AML-193 (cell line): ENCODE measurements around the gene CHST5.
"Not testable (repeated sequence)": the region's sequence is repeated elsewhere in the genome, so short reads cannot be mapped to it uniquely, and the experiment has no call there.

Experiments used
- DNase-seq, 2 experiments: peaks; one replicate each; lab custom pipeline; 2025; lab: John Stamatoyannopoulos, UW

CHST5 gene

GRCh38 chr16:75506107-75506506 is 29.8 kb downstream of the CHST5 start:
- DNase-seq = no peak

- DNase-seq = no peak
Observed at GRCh38 chr16:75503801-75504200, 32.1 kb downstream of the CHST5 start.

GRCh38 chr16:75502916-75503605 is 32.8 kb downstream of the CHST5 start:
- no peak for DNase-seq

- DNase-seq = not testable (repeated sequence)
Observed at GRCh38 chr16:75501820-75502219, 34.1 kb downstream of the CHST5 start.

- no peak for DNase-seq
Observed at GRCh38 chr16:75501359-75501758, 34.5 kb downstream of the CHST5 start.

GRCh38 chr16:75498605-75499322 is 37.1 kb downstream of the CHST5 start:
- not testable (repeated sequence) for DNase-seq

- no peak for DNase-seq
Observed at GRCh38 chr16:75497558-75497957, 38.4 kb downstream of the CHST5 start.

GRCh38 chr16:75495076-75495674 is 40.7 kb downstream of the CHST5 start, which contains the start of gene CHST6:
CHST6 (minus strand) TSS chr16:75495441; CDS start chr16:75479828, 15,613 bp downstream.
- DNase-seq = no peak

- no peak for DNase-seq
Observed at GRCh38 chr16:75494661-75495075, 41.2 kb downstream of the CHST5 start.

- DNase-seq = no peak
Observed at GRCh38 chr16:75494184-75494583, 41.7 kb downstream of the CHST5 start.

- DNase-seq = no peak
Observed at GRCh38 chr16:75491876-75492275, 44.0 kb downstream of the CHST5 start.

- DNase-seq = no peak
Observed at GRCh38 chr16:75488322-75488721, 47.6 kb downstream of the CHST5 start.

- no peak for DNase-seq
Observed at GRCh38 chr16:75486676-75487313, 49.1 kb downstream of the CHST5 start.

GRCh38 chr16:75486014-75486675 is 49.8 kb downstream of the CHST5 start:
- DNase-seq = no peak

- no peak for DNase-seq
Observed at GRCh38 chr16:75485230-75486013, 50.5 kb downstream of the CHST5 start.

GRCh38 chr16:75483222-75483621 is 52.7 kb downstream of the CHST5 start:
- no peak for DNase-seq

GRCh38 chr16:75482434-75483205 is 53.3 kb downstream of the CHST5 start:
- DNase-seq = no peak

GRCh38 chr16:75481475-75481874 is 54.4 kb downstream of the CHST5 start:
- DNase-seq = no peak

- DNase-seq = no peak
Observed at GRCh38 chr16:75479421-75479990, 56.4 kb downstream of the CHST5 start.
